Stimulated activated naive CD8-positive, alpha-beta T cell treated with anti-CD3 and anti-CD28 coated beads, Interleukin-15, amount 100 ng/mL, for 72 hours (primary cell): ENCODE results near the gene EHMT2.
"Not testable (repeated sequence)": the region's sequence is repeated elsewhere in the genome, so short reads cannot be mapped to it uniquely, and the experiment has no call there.

Experiments
- ATAC-seq: fragments of 150-1000 bp; cut with Tn5 transposase; 2 replicates; pipeline ENCODE4 v1.10.0; 2021; ENCODE audit warnings: mild to moderate bottlenecking, moderate library complexity
- DNase-seq, 2 donors: peaks; one replicate each; pipeline ENCODE4 v3.0.0; 2021 to 2022
- H3K27ac Mint-ChIP-seq, 2 donors: one replicate each; pipeline ENCODE4 v1.8.0; 2022; ENCODE audit warnings: mild to moderate bottlenecking in 2 of 2, mixed read lengths in 2 of 2, moderate library complexity in 2 of 2
- H3K27me3 Mint-ChIP-seq: one replicate; pipeline ENCODE4 v1.8.0; 2022; ENCODE audit warnings: mixed read lengths
- H3K4me1 Mint-ChIP-seq: one replicate; pipeline ENCODE4 v1.8.0; 2022; ENCODE audit warnings: mild to moderate bottlenecking, mixed read lengths
- H3K4me3 Mint-ChIP-seq, 2 donors: one replicate each; pipeline ENCODE4 v1.8.0; 2022; ENCODE audit warnings: mild to moderate bottlenecking in 2 of 2, mixed read lengths in 2 of 2, moderate library complexity in 1 of 2
- H3K9me3 Mint-ChIP-seq, 2 donors: one replicate each; pipeline ENCODE4 v1.8.0; 2022; ENCODE audit warnings: mixed read lengths in 2 of 2

Gene EHMT2

GRCh38 chr6:31897612-31898382 is at the start of gene EHMT2:
Gene EHMT2, minus strand, starts transcription at chr6:31897698. Its CDS starts 21 bp downstream, at chr6:31897677.
- H3K4me1 Mint-ChIP-seq = peaks cover 52% of the 10 kb centered on the region
- ATAC-seq (peak; percentile 73), DNase-seq (peak; percentile 86 to 87)
- no peaks in the 10 kb centered on the region for H3K27me3 Mint-ChIP-seq
- H3K9me3 Mint-ChIP-seq = no peaks in the 10 kb centered on the region
- H3K4me3 Mint-ChIP-seq = peak within 1 kb of the TSS; percentile 92 to 97
- H3K27ac Mint-ChIP-seq = peak within 1 kb of the TSS; percentile 87 to 98

- no peak for DNase-seq
- peaks cover 16% of the 10 kb centered on the region for H3K4me1 Mint-ChIP-seq
- peaks cover 17% of the 10 kb centered on the region for H3K27me3 Mint-ChIP-seq
- H3K9me3 Mint-ChIP-seq = no peaks in the 10 kb centered on the region
- H3K4me3 Mint-ChIP-seq = no peak overlapping the region
- ATAC-seq = no peak
- H3K27ac Mint-ChIP-seq = no peak overlapping the region
Measured at GRCh38 chr6:31947070-31947675, 49.7 kb upstream of the EHMT2 start.

- Mint-ChIP-seq H3K4me3 (no peak overlapping the region), H3K27ac (peak overlapping the region in 1 of 2 donors; percentile 59), H3K27me3 (peaks cover 22% of the 10 kb centered on the region), H3K9me3 (no peaks in the 10 kb centered on the region), H3K4me1 (peaks cover 16% of the 10 kb centered on the region)
- DNase-seq (no peak), ATAC-seq (no peak)
Measured at GRCh38 chr6:31946370-31946885, 48.9 kb upstream of the EHMT2 start.

- DNase-seq (no peak), ATAC-seq (peak; percentile 38)
- H3K27me3 Mint-ChIP-seq = peaks cover 22% of the 10 kb centered on the region
- H3K4me1 Mint-ChIP-seq = peaks cover 17% of the 10 kb centered on the region
- peak within 1 kb of the TSS; percentile 59 to 61 for H3K27ac Mint-ChIP-seq
- H3K4me3 Mint-ChIP-seq = peak within 1 kb of the TSS in 1 of 2 donors; percentile 54
- no peaks in the 10 kb centered on the region for H3K9me3 Mint-ChIP-seq
Measured at GRCh38 chr6:31945507-31946369, 48.2 kb upstream of the EHMT2 start, which contains the start of gene CFB. Gene CFB, plus strand, starts transcription at chr6:31946095. Its CDS starts 127 bp downstream, at chr6:31946222.

GRCh38 chr6:31945154-31945506 is 47.6 kb upstream of the EHMT2 start:
- no peaks in the 10 kb centered on the region for H3K9me3 Mint-ChIP-seq
- peaks cover 22% of the 10 kb centered on the region for H3K27me3 Mint-ChIP-seq
- H3K4me1 Mint-ChIP-seq = peaks cover 23% of the 10 kb centered on the region
- H3K27ac Mint-ChIP-seq = peak overlapping the region in 1 of 2 donors; percentile 61
- ATAC-seq = no peak
- H3K4me3 Mint-ChIP-seq = no peak overlapping the region
- no peak for DNase-seq

- Mint-ChIP-seq H3K9me3 (no peaks in the 10 kb centered on the region), H3K4me1 (peaks cover 23% of the 10 kb centered on the region), H3K27me3 (peaks cover 22% of the 10 kb centered on the region), H3K4me3 (no peak overlapping the region), H3K27ac (no peak overlapping the region)
- ATAC-seq (no peak), DNase-seq (no peak)
Measured at GRCh38 chr6:31943742-31944141, 46.2 kb upstream of the EHMT2 start.

GRCh38 chr6:31940256-31940664 is 42.8 kb upstream of the EHMT2 start:
- Mint-ChIP-seq H3K9me3 (no peaks in the 10 kb centered on the region), H3K27me3 (peaks cover 22% of the 10 kb centered on the region), H3K27ac (no peak overlapping the region), H3K4me3 (no peak overlapping the region), H3K4me1 (peaks cover 10% of the 10 kb centered on the region)
- ATAC-seq (no peak), DNase-seq (no peak)

- no peak overlapping the region for H3K4me3 Mint-ChIP-seq
- H3K27me3 Mint-ChIP-seq = peaks cover 15% of the 10 kb centered on the region
- H3K4me1 Mint-ChIP-seq = peaks cover 7% of the 10 kb centered on the region
- H3K9me3 Mint-ChIP-seq = no peaks in the 10 kb centered on the region
- H3K27ac Mint-ChIP-seq = no peak overlapping the region
- DNase-seq (no peak), ATAC-seq (no peak)
Measured at GRCh38 chr6:31935823-31936222, 38.3 kb upstream of the EHMT2 start.

- no peak overlapping the region for H3K27ac Mint-ChIP-seq
- no peaks in the 10 kb centered on the region for H3K9me3 Mint-ChIP-seq
- H3K27me3 Mint-ChIP-seq = peaks cover 15% of the 10 kb centered on the region
- no peak overlapping the region for H3K4me3 Mint-ChIP-seq
- ATAC-seq (no peak), DNase-seq (no peak)
- H3K4me1 Mint-ChIP-seq = no peaks in the 10 kb centered on the region
Measured at GRCh38 chr6:31935021-31935420, 37.5 kb upstream of the EHMT2 start.

GRCh38 chr6:31933537-31933936 is 36.0 kb upstream of the EHMT2 start:
- ATAC-seq = no peak
- H3K9me3 Mint-ChIP-seq = no peaks in the 10 kb centered on the region
- no peaks in the 10 kb centered on the region for H3K4me1 Mint-ChIP-seq
- no peak for DNase-seq
- H3K27ac Mint-ChIP-seq = no peak overlapping the region
- no peak overlapping the region for H3K4me3 Mint-ChIP-seq
- H3K27me3 Mint-ChIP-seq = peaks cover 15% of the 10 kb centered on the region

- peaks cover 15% of the 10 kb centered on the region for H3K27me3 Mint-ChIP-seq
- H3K4me3 Mint-ChIP-seq, H3K27ac Mint-ChIP-seq, H3K4me1 Mint-ChIP-seq, DNase-seq, ATAC-seq, H3K9me3 Mint-ChIP-seq: not testable (repeated sequence)
Measured at GRCh38 chr6:31932137-31932536, 34.6 kb upstream of the EHMT2 start.

GRCh38 chr6:31930962-31931361 is 33.5 kb upstream of the EHMT2 start:
- DNase-seq (no peak), ATAC-seq (no peak)
- Mint-ChIP-seq H3K27me3 (peaks cover 15% of the 10 kb centered on the region), H3K4me1 (no peaks in the 10 kb centered on the region), H3K9me3 (no peaks in the 10 kb centered on the region), H3K4me3 (no peak overlapping the region), H3K27ac (no peak overlapping the region)

- no peak overlapping the region for H3K27ac Mint-ChIP-seq
Measured at GRCh38 chr6:31928672-31928939, 31.1 kb upstream of the EHMT2 start.

GRCh38 chr6:31927863-31928671 is 30.6 kb upstream of the EHMT2 start:
- no peaks in the 10 kb centered on the region for H3K4me1 Mint-ChIP-seq
- DNase-seq = no peak
- no peaks in the 10 kb centered on the region for H3K9me3 Mint-ChIP-seq
- H3K27ac Mint-ChIP-seq = peak overlapping the region in 1 of 2 donors; percentile 10
- no peak overlapping the region for H3K4me3 Mint-ChIP-seq
- ATAC-seq = no peak
- peaks cover 3% of the 10 kb centered on the region for H3K27me3 Mint-ChIP-seq

More at GRCh38 chr6:31928672-31928939, 31.1 kb upstream of the EHMT2 start:
- Mint-ChIP-seq H3K27me3 (peaks cover 8% of the 10 kb centered on the region), H3K4me1 (no peaks in the 10 kb centered on the region), H3K4me3 (no peak overlapping the region), H3K9me3 (no peaks in the 10 kb centered on the region)
- ATAC-seq = no peak
- DNase-seq = no peak

- Mint-ChIP-seq H3K9me3 (no peaks in the 10 kb centered on the region), H3K27me3 (no peaks in the 10 kb centered on the region), H3K4me1 (no peaks in the 10 kb centered on the region), H3K27ac (peak within 1 kb of the TSS; percentile 5 to 10), H3K4me3 (no peak within 1 kb of the TSS)
- no peak for ATAC-seq
- DNase-seq = no peak
Measured at GRCh38 chr6:31927242-31927862, 29.9 kb upstream of the EHMT2 start, which contains the start of gene C2. Gene C2, plus strand, starts transcription at chr6:31927717. Its CDS starts 36 bp downstream, at chr6:31927753.
